Measurements from ENCODE around the gene TEKT1. TPM values are rescaled to one million over a fixed set of nuclear protein-coding genes. Genes with fewer than 3 reads are reported as not detected.
A peak's percentile ranks its signal among the peaks of the same experiment; 100 is the strongest.

TEKT1 gene
- total RNA-seq, 1 donor from 2014 or later: 0.10 TPM

DNA sequence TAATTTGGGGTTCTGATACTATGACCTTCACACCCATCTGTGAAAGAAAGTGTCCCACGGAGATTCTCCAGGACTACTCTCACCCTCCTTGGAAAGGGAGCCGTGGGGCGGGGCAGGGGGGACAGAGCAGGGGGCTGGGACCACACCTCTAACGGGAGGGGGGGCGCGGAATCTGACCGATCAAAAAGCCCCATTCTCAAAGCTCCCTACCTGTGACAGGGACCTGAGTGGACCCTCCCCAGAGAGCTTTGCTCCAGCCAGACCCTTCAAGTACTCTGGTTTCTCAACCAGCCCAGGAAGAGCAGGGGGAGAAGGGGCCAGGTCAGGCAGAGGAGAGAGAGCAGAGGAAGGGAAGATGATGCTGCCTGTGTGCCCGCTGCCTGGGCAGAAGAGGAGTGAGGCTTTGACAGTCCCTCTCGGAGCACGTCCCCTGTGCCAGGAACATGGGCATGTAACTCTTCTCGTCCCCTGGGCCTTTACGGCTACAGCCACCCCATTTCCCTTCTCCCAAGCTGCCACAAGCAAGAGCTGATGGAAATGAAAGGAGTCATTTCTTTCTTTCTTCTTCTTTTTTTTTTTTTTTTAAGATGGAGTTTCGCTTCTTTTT is 75.0 kb downstream of the TEKT1 start:
- no peak for DNase-seq

- DNase-seq: no peak
These were observed 75.8 kb downstream of the TEKT1 start, which contains the start of gene XAF1 for GRCh38 chr17:6755731-6756184. Gene XAF1 (plus strand): TSS chr17:6756046. CDS start chr17:6756079, 33 bp downstream.

DNA sequence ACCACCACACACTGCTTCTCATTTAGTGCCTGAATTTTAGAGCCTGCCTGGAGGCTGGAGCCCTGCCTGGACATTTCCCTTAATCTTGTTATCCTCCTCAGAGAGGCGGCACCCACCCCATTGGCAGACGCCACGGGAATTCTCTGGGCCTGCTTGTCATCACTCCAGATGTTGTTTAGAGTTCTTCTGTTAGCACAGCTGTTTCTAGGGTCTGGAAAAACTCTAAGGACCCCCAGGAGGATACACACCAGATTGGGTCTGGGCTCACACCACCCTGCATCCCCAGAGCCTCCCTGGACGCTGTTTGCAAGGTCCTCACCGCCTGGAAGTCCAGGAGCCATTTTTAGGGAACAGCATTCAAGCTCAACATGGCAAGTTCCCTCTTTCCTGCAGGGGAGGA is 76.2 kb downstream of the TEKT1 start:
- DNase-seq: no peak

GRCh38 chr17:6753546-6753945 is 78.0 kb downstream of the TEKT1 start:
- no peak for DNase-seq

DNA sequence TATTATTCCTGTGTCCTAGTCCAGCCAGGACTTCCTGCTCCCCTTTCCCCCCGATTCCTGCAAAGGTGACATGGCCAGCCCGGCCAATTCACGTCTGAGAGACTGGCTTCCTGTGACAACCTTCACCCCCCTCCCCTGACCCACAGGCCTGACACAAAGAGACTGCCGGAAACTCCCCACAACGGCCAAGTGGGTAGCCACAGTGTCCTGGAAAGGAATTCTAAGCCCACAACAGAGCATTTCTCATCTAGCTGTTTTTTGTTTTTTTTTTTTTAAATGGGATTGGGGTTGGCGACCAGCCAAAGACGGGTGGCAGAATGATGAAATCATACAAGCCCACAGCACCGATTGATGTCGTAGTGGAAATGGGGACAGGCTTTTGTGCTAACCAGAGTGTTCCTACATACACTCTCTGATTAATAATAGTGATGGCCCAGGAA is 78.5 kb downstream of the TEKT1 start:
- DNase-seq: peak; percentile 35

DNA sequence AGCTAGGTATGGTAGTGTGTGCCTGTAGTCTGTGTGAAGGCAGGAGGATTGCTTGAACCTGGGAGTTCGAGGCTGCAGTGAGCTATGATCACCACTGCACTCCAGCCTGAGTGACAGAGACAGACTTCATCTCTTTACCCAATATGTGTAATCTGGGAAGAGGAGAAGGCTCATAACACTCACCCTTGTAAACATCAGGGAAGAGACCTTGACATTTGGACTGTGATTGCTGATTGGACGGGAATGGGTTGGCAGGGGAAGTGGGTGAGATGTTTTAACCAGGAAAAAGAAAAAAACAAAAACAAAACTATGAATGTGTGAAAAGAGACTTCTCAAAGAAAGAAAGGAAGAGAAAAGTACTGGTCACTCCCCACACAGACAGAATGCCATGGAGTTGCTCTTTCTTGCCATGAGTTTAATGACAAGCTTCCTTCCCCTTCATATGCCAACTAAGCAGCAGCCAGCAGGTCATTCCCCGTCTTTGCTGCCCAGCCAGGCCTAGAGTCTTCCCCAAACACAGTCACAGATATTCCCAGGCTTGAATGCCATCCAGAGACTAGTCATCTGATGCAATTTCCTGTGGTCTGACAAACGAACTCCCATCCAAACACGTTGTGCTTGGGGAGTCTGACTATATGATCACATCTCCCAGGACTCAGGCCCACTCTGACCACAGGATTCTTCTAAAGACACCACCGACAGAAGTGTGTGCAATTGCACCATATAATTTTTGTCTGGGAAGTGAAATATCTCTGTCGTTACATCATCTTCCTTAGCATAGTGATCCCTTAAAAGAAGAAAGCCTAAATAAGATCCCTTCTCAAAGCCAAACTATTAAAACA is 79.2 kb downstream of the TEKT1 start:
- DNase-seq: peak; percentile 33

GRCh38 chr17:6749519-6749918 is 82.0 kb downstream of the TEKT1 start:
- DNase-seq: no peak

GRCh38 chr17:6748617-6749016 is 82.9 kb downstream of the TEKT1 start:
- DNase-seq: no peak

Small RNAs within 50 kb of the gene (small RNA-seq; reads per million reads assigned to genes)
- gene AC004706.2 (ENCODE audit: low replicate concordance): not detected

Other genes with a start within 250 kb of the TEKT1 start
- 20.0 TPM for gene KIAA0753, start 191.0 kb downstream of the TEKT1 start, total RNA-seq
- 25.2 TPM for gene TXNDC17, start 190.7 kb downstream of the TEKT1 start, total RNA-seq
- gene MED31, start 180.1 kb downstream of the TEKT1 start, total RNA-seq: 7.4 TPM
- 0.89 TPM for gene C17orf100, start 180.0 kb downstream of the TEKT1 start, total RNA-seq
- gene SLC13A5, start 118.4 kb downstream of the TEKT1 start, total RNA-seq: not detected
- gene XAF1, start 75.7 kb downstream of the TEKT1 start, total RNA-seq: 19.4 TPM
- gene FBXO39, start 55.5 kb downstream of the TEKT1 start, total RNA-seq: 0.30 TPM
- gene ALOX12, start 164.3 kb upstream of the TEKT1 start, total RNA-seq: 1.2 TPM
- gene RNASEK, start 180.9 kb upstream of the TEKT1 start, total RNA-seq: 57.5 TPM
- gene BCL6B, start 191.3 kb upstream of the TEKT1 start, total RNA-seq: 7.6 TPM
- gene SLC16A13, start 204.3 kb upstream of the TEKT1 start, total RNA-seq: 0.69 TPM
- gene SLC16A11, start 212.4 kb upstream of the TEKT1 start, total RNA-seq: 0.69 TPM
- gene CLEC10A, start 248.5 kb upstream of the TEKT1 start, total RNA-seq: 3.7 TPM

Data from skin of body (tissue), 3 donors.